Measurements from ENCODE around the gene TTBK1. TPM values are rescaled to one million over a fixed set of nuclear protein-coding genes. Genes with fewer than 3 reads are reported as not detected.

The TTBK1 gene
- total and polyA plus RNA-seq, 2 of the 4 experiments (the other 2 are of a cell fraction) = 0.02 TPM; not detected in 1

DNA sequence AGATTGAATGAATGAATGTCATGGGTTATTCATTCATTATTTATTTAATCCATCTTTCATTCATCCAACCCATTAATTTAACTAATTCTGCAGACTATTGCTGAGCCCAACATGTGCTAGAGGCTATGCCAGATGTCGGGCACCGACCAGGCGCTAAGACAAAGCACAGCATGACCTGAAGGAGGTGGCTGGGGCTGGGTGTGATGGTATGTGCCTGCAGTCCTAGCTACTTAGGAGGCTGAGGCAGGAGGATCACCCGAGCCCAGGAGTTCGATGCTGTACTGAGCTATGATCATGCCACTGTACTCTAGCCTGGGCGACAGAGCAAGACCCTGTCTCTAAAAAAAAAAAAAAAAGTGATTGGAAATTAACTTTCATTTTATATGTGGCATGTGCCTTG lies 49.1 kb downstream of the TTBK1 start:
- BruUV-seq (replicated peaks) = no TSS peak
- Histone ChIP-seq H4K5ac (ENCODE audit: low read depth, low read length) (no peak overlapping the region), H2BK5ac (ENCODE audit: low read depth, low read length, poor library complexity, severe bottlenecking) (no peak overlapping the region), H2BK120ac (ENCODE audit: low read depth, low read length) (no peak overlapping the region), H3K56ac (ENCODE audit: extremely low read depth, insufficient read depth, low read length) (no peak overlapping the region), H2AK9ac (replicated peaks; ENCODE audit: low read depth, low read length, poor library complexity) (no peak overlapping the region), H3K23ac (ENCODE audit: low read depth, low read length) (no peak overlapping the region), H3K9me1 (ENCODE audit: insufficient read depth, low read length) (no peaks in the 10 kb centered on the region), H3K14ac (replicated peaks; ENCODE audit: low read depth, low read length) (no peak overlapping the region), H3K4ac (ENCODE audit: low read depth, low read length) (no peak overlapping the region), H3K9ac (ENCODE audit: low read depth, low read length) (no peak overlapping the region), H3K4me2 (ENCODE audit: low read depth, low read length) (no peak overlapping the region), H3K4me3 (ENCODE audit: insufficient read depth, low read depth, low read length) (no peak overlapping the region), H2BK20ac (ENCODE audit: low read depth, low read length) (no peak overlapping the region), H3K27ac (ENCODE audit: insufficient read depth, low read length) (no peak overlapping the region), H4K20me1 (ENCODE audit: insufficient read depth, low read length) (no peaks in the 10 kb centered on the region), H4K91ac (ENCODE audit: insufficient read depth, low read depth, low read length) (no peak overlapping the region), H4K8ac (ENCODE audit: low read depth in 2 of 2, low read length in 2 of 2) (no peak overlapping the region), H3K36me3 (ENCODE audit: control insufficient read depth, insufficient read depth, low read length) (no peaks in the 10 kb centered on the region), H3K9me3 (ENCODE audit: control insufficient read depth, insufficient read depth, low read length) (no peaks in the 10 kb centered on the region), H3K4me1 (ENCODE audit: control insufficient read depth, insufficient read depth, low read length) (no peaks in the 10 kb centered on the region), H2AK5ac (ENCODE audit: low read depth, low read length) (no peak overlapping the region), H3K18ac (ENCODE audit: low read depth, low read length) (no peak overlapping the region), H3K79me1 (ENCODE audit: low read depth in 1 of 2, low read length in 2 of 2) (no peaks in the 10 kb centered on the region), H2AFZ (replicated peaks; ENCODE audit: low read length, poor library complexity) (no peak overlapping the region), H3K27me3 (ENCODE audit: control insufficient read depth, insufficient read depth, low read length) (peaks cover 31% of the 10 kb centered on the region), H2BK15ac (ENCODE audit: low read depth, low read length) (no peak overlapping the region)
- ChIA-PET CTCF (no interaction called here), POLR2A (ENCODE audit: unreplicated experiment) (no interaction called here)
- dilution Hi-C loops (cut with HindIII; ENCODE audit: low sequenced_read_pairs, unreplicated experiment) (no loop called here), in situ Hi-C loops (cut with MboI; ENCODE audit: low sequenced_read_pairs) (no loop called here), intact Hi-C loops (cut with micrococcal nuclease) (no loop called here)
- no peak for TF ChIP-seq MAZ (IDR thresholded peaks at IDR 0.05; ENCODE audit: borderline replicate concordance, low read depth, low read length)
- TF ChIP-seq CHD1 (IDR thresholded peaks at IDR 0.05; ENCODE audit: low read depth, low read length) = no peak
- TF ChIP-seq RFX5 (IDR thresholded peaks at IDR 0.05; ENCODE audit: low read depth, low read length) = no peak
- TF ChIP-seq, protein P1, sequence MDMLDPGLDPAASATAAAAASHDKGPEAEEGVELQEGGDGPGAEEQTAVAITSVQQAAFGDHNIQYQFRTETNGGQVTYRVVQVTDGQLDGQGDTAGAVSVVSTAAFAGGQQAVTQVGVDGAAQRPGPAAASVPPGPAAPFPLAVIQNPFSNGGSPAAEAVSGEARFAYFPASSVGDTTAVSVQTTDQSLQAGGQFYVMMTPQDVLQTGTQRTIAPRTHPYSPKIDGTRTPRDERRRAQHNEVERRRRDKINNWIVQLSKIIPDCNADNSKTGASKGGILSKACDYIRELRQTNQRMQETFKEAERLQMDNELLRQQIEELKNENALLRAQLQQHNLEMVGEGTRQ (IDR thresholded peaks at IDR 0.05; ENCODE audit: low read depth, low read length) = no peak
- no peak for TF ChIP-seq MAFK (IDR thresholded peaks at IDR 0.05; ENCODE audit: low read depth, low read length)
- TF ChIP-seq SMC3 (IDR thresholded peaks at IDR 0.05; ENCODE audit: low read depth, low read length) = no peak
- TF ChIP-seq, protein P2, sequence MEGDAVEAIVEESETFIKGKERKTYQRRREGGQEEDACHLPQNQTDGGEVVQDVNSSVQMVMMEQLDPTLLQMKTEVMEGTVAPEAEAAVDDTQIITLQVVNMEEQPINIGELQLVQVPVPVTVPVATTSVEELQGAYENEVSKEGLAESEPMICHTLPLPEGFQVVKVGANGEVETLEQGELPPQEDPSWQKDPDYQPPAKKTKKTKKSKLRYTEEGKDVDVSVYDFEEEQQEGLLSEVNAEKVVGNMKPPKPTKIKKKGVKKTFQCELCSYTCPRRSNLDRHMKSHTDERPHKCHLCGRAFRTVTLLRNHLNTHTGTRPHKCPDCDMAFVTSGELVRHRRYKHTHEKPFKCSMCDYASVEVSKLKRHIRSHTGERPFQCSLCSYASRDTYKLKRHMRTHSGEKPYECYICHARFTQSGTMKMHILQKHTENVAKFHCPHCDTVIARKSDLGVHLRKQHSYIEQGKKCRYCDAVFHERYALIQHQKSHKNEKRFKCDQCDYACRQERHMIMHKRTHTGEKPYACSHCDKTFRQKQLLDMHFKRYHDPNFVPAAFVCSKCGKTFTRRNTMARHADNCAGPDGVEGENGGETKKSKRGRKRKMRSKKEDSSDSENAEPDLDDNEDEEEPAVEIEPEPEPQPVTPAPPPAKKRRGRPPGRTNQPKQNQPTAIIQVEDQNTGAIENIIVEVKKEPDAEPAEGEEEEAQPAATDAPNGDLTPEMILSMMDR (conservative IDR thresholded peaks at IDR 0.05; ENCODE audit: low read depth, low read length) = no peak
- TF ChIP-seq POLR2A (IDR thresholded peaks at IDR 0.05; ENCODE audit: low read depth, low read length) = no peak
- TF ChIP-seq, protein P3, sequence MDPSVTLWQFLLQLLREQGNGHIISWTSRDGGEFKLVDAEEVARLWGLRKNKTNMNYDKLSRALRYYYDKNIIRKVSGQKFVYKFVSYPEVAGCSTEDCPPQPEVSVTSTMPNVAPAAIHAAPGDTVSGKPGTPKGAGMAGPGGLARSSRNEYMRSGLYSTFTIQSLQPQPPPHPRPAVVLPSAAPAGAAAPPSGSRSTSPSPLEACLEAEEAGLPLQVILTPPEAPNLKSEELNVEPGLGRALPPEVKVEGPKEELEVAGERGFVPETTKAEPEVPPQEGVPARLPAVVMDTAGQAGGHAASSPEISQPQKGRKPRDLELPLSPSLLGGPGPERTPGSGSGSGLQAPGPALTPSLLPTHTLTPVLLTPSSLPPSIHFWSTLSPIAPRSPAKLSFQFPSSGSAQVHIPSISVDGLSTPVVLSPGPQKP (IDR thresholded peaks at IDR 0.05; ENCODE audit: borderline replicate concordance, low read depth, low read length) = no peak
- no peak for TF ChIP-seq CEBPB (IDR thresholded peaks at IDR 0.05; ENCODE audit: low read depth, low read length)
- WGBS, 2 experiments (ENCODE audit: extremely low coverage in 2 of 2, insufficient read length in 1 of 2) = no CpG with 5 or more reads among the region's 6 CpGs
- ATAC-seq (ENCODE audit: low read depth) (no peak), DNase-seq (no peak)
